Liver (tissue), 3 donors: ENCODE measurements around the gene RPH3AL.

Source experiments
- HNF4A ChIP-seq, 2 donors: conservative IDR thresholded peaks; 2 replicates each; pipeline ENCODE4 v1.6.1; 2016; ENCODE audit warnings: antibody characterized with exemption in 2 of 2, mild to moderate bottlenecking in 2 of 2
- HNF4G ChIP-seq: IDR thresholded peaks from 2 replicates; pipeline ENCODE4 v1.6.1; 2016; ENCODE audit warnings: antibody characterized with exemption
- RAD21 ChIP-seq, 2 donors: IDR thresholded peaks; 2 replicates each; pipeline ENCODE4 v1.6.1; 2016; ENCODE audit warnings: antibody characterized with exemption in 2 of 2, mild to moderate bottlenecking in 2 of 2
- TAF1 ChIP-seq: conservative IDR thresholded peaks from 2 replicates; pipeline ENCODE4 v1.6.1; 2016; ENCODE audit warnings: antibody characterized with exemption, mild to moderate bottlenecking
- YY1 ChIP-seq: IDR thresholded peaks from 2 replicates; pipeline ENCODE4 v1.6.1; 2016; ENCODE audit warnings: antibody characterized with exemption, mild to moderate bottlenecking
- TF ChIP-seq, protein P1 (sequence below): fragments of 150-350 bp; IDR thresholded peaks from 2 replicates; pipeline ENCODE4 v1.5.1; 2017; ENCODE audit warnings: improper control_type of control experiment, low read depth, low read length; ENCODE audit not compliant: missing input control
- TF ChIP-seq, protein P2 (sequence below): IDR thresholded peaks from 2 replicates; pipeline ENCODE4 v1.6.1; 2016; ENCODE audit warnings: antibody characterized with exemption
- TF ChIP-seq, protein P3 (sequence below): IDR thresholded peaks from 2 replicates; pipeline ENCODE4 v1.6.1; 2016; ENCODE audit warnings: antibody characterized with exemption
- donor health status: healthy.
- donor health status: healthy.

DNA sequence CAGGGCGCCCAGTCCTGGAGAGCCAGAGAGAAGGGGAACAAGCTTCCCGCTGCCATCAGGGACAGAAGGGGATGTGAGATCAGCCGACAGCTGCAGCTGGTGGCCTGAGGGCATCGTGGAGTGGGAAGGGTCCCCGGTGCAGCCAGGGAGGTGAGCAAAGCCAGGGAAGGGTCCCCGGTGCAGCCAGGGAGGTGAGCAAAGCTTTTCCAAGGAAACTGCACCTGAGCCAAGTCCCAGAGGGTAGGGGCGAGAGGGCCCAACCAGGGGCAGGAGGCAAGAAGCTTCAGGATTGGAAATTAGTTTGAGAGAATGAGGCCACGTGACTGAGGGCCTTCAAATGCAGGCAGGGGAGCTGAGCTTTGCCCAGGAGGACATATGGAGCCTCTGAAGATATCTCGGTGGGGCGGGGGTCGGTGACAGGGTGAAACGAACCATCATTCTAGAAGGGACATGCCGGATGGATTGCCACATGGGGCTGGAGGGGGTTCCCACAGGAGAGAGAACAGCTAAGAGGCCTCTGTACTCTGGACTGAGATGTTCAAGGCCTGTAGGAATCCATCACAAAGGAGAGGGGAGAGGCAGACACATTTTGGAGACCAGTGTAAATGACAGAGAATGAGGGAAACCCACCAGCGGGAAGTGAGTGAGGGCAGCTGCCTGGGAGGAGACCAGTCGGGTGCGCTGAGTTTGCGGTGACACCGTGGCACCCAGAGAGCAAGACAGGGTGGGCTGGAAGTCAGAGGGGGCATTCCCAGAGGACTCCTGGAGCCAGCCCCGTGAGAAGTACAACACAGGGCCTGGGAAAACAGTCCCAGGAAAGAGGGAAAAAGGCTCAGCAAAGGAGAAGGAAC, 31.4 kb upstream of the RPH3AL start:
- TF ChIP-seq, protein P1, sequence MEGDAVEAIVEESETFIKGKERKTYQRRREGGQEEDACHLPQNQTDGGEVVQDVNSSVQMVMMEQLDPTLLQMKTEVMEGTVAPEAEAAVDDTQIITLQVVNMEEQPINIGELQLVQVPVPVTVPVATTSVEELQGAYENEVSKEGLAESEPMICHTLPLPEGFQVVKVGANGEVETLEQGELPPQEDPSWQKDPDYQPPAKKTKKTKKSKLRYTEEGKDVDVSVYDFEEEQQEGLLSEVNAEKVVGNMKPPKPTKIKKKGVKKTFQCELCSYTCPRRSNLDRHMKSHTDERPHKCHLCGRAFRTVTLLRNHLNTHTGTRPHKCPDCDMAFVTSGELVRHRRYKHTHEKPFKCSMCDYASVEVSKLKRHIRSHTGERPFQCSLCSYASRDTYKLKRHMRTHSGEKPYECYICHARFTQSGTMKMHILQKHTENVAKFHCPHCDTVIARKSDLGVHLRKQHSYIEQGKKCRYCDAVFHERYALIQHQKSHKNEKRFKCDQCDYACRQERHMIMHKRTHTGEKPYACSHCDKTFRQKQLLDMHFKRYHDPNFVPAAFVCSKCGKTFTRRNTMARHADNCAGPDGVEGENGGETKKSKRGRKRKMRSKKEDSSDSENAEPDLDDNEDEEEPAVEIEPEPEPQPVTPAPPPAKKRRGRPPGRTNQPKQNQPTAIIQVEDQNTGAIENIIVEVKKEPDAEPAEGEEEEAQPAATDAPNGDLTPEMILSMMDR = no peak
- TF ChIP-seq, protein P2, sequence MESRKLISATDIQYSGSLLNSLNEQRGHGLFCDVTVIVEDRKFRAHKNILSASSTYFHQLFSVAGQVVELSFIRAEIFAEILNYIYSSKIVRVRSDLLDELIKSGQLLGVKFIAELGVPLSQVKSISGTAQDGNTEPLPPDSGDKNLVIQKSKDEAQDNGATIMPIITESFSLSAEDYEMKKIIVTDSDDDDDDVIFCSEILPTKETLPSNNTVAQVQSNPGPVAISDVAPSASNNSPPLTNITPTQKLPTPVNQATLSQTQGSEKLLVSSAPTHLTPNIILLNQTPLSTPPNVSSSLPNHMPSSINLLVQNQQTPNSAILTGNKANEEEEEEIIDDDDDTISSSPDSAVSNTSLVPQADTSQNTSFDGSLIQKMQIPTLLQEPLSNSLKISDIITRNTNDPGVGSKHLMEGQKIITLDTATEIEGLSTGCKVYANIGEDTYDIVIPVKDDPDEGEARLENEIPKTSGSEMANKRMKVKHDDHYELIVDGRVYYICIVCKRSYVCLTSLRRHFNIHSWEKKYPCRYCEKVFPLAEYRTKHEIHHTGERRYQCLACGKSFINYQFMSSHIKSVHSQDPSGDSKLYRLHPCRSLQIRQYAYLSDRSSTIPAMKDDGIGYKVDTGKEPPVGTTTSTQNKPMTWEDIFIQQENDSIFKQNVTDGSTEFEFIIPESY = no peak
- no peak for TF ChIP-seq TAF1
- no peak for TF ChIP-seq RAD21 (IDR thresholded peaks at IDR 0.05)
- no peak for TF ChIP-seq HNF4A (conservative IDR thresholded peaks at IDR 0.05)
- TF ChIP-seq, protein P3, sequence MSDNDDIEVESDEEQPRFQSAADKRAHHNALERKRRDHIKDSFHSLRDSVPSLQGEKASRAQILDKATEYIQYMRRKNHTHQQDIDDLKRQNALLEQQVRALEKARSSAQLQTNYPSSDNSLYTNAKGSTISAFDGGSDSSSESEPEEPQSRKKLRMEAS = no peak
- no peak for TF ChIP-seq YY1
- TF ChIP-seq HNF4G = no peak
